Fibroblast of skin of right biceps (primary cell): ENCODE measurements around the gene PRKAB1.
"Not testable (repeated sequence)": the region's sequence is repeated elsewhere in the genome, so short reads cannot be mapped to it uniquely, and the experiment has no call there.

Experiments used
- DNase-seq: peaks from one replicate; pipeline ENCODE4 v3.0.0-alpha.2; 2013

PRKAB1 gene

GRCh38 chr12:119685375-119685774 lies 17.4 kb downstream of the PRKAB1 start:
- DNase-seq: no peak

DNA sequence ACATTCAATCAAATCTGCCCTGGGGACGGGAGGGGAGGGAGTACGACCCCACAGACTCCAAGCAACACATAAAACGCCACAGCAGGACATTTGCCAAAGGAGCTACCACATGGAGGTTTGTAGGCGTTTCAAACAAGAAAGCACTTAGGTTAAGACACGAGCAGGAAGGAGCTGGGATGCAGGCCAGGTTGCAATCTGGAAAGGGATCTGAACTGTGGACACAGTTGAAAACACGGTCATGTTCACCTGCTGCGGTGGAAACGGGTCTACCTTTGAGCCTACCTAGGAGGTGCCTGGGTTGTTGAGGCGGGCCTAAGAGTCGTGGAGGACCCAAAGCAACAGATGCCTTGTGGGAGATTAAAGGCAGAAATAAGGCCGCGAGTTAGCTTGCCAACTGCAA lies 18.4 kb downstream of the PRKAB1 start:
- no peak for DNase-seq

DNA sequence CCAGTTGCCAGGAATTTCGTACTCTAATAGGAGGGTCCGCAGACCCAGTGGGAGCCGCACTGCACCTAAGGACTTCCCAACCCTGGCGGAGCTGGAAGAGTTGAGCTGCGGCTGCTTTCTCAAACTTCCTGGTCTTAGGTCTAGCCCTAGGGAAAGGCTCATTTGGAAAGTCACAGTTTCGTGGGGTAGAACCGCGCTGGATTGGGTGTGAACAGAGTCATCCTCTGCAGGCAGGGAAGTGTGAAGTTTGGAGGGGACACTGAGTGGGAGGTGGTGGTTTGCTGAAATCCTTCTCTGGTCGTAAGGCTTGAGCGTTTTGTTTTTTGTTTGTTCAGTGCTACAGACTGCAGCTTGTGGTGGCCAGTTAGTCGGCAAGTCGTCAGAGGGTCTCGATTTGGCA lies 18.8 kb downstream of the PRKAB1 start:
- no peak for DNase-seq

GRCh38 chr12:119687406-119687805 lies 19.5 kb downstream of the PRKAB1 start:
- no peak for DNase-seq

DNA sequence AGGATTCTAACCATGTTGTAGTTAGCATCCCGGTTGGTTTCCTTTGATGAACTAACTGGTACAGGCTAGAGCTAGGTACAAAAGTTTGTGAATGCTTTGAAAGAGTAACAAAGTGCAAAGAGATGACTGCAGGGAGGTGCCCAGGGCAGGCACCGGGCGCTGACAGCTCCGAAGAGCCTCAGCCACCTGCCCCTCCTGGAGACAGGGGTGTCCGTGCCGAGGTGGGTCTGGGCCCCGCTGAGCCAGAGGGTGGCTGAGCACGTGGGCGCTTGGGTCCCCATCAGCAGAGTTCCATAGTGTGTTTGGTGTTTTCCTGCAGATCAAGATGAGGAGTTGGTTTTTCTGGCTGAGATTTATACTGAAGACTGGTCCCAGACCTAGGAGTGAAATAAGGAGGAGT lies 19.9 kb downstream of the PRKAB1 start:
- DNase-seq: no peak

GRCh38 chr12:119689935-119690500 lies 22.1 kb downstream of the PRKAB1 start:
- DNase-seq: no peak

GRCh38 chr12:119691202-119691810 lies 23.4 kb downstream of the PRKAB1 start:
- DNase-seq: no peak

DNA sequence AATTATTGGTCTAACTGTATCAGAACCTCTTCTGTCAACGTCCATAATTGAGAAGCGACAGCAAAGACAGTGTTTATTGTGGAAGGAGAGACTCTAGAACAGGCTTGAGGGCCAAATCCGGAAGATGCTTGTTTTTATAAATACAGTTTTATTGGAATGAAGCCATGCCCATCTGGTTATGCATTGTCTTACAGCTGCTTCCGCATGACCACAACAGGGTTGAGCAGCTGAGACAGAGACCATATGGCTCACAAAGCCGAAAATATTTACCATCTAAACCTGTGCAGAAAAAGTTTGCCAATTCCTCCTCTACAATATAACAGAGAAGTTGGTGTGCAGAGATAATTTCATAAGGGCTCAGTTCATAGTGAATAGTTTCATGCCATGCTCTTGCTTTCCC lies 24.5 kb downstream of the PRKAB1 start:
- DNase-seq: no peak

DNA sequence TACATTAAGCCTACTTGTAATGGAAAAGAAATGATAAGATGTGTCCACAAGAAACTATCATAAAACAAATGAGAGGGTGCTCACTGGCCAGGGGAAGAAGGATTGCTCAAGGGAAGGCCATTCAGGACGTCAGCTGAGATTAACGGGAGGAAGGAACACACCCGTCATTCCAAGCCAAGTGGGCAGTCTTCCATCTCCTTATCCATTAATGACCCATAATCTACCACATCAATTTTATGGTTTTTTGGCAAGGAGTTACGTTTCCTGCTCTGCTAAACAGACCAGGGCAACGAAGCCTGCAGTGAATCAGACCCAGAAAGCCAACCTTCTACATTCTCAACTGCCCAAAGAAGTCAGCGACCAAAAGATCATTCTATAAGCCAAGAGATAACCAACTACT lies 25.1 kb downstream of the PRKAB1 start:
- peak; percentile 69 for DNase-seq

DNA sequence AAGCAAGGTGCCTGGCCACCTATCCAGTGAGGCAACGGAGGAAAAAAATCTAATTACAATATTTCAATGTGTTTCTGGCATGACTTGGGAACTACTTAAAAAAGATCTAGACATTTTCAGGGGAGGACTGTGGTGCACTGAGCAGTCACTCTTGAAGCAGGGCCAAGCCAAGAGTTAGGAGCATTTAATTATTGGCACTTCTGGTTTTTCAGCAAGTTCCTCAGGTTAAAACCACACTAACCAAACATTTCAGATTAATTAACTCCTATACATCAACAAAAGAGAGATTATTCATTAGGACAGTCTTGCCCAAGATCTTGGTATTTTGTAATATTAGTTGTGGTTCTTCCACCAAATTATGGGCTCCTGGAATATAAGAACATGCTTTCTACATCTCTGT lies 25.6 kb downstream of the PRKAB1 start:
- DNase-seq: no peak

DNA sequence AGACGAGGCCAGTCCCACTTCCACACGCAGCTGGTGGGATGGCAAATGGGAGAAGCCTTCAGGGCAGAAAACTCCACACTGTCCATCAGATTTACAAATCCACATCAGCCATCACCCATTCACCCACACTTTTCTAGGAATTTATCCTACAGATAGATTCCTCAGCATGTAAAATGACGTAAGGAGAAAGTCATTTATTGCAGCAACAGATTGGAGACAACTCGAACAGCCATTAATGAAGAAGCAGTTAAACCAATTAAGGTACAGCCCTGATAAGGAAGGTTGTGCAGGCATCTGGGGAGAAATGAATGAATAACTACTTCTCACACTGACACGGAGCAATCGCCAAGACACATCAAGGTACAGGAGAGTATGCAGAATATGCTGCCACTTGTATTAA lies 26.2 kb downstream of the PRKAB1 start:
- DNase-seq: no peak

DNA sequence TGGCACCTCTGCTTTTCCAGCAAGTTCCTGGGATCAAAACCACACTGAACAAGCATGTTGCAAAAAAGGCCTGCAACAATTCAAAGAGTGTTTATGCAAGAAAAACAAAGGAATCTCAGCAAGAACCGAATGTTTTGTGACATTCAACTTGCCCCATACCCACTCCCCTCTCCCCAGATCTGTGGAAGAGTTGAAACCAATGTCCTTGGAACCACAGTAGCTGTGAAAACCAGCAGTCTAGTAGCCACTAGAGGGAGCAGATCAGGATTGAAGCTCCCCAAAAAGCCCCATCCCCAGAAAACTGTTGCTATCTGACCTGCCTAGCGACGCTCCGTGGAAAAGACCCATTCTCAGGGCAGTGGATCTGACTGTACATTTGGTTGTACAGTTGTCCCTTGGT lies 27.1 kb downstream of the PRKAB1 start:
- DNase-seq: no peak

- no peak for DNase-seq
Observed at GRCh38 chr12:119696943-119697342, 29.0 kb downstream of the PRKAB1 start.

- DNase-seq: no peak
Observed at GRCh38 chr12:119699199-119699760, 31.3 kb downstream of the PRKAB1 start.

- no peak for DNase-seq
Observed at GRCh38 chr12:119700078-119700477, 32.1 kb downstream of the PRKAB1 start.

DNA sequence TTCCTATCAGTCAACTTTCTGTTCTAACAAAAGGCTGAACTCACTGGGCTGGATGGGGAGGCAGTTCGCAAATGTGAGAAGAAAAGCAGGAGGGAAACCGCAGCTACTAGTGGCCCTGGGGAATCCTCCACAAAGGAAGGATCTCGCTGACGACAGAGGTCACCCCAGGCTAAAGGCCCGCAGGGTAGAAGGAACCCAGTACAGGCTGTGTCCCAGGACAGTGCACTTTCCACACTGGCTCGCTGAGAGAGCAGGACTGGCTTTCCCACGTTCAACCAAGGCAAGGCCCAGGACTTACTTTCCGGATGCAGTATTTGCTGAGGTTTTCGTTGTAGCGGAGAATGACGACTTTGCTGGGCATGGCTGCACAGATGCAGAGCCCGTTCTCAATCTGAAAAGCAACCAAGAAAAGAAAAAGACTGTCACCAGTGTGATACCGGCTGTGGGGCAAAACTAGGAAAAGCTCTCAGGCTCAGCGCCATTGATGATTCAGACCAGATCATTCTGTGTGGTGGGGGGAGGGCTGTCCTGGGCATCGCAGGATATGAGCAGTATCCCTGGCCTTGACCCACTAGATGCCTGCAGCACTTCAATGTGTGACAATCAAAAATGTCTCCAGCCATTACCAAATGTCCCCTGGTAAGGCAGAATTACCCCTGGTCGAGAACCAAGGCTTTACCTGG lies 36.3 kb downstream of the PRKAB1 start:
- peak; percentile 36 for DNase-seq

GRCh38 chr12:119705182-119705581 lies 37.2 kb downstream of the PRKAB1 start:
- DNase-seq: no peak

- DNase-seq: not testable (repeated sequence)
Observed at GRCh38 chr12:119706427-119706826, 38.5 kb downstream of the PRKAB1 start.

GRCh38 chr12:119710374-119710964 lies 42.5 kb downstream of the PRKAB1 start:
- no peak for DNase-seq

DNA sequence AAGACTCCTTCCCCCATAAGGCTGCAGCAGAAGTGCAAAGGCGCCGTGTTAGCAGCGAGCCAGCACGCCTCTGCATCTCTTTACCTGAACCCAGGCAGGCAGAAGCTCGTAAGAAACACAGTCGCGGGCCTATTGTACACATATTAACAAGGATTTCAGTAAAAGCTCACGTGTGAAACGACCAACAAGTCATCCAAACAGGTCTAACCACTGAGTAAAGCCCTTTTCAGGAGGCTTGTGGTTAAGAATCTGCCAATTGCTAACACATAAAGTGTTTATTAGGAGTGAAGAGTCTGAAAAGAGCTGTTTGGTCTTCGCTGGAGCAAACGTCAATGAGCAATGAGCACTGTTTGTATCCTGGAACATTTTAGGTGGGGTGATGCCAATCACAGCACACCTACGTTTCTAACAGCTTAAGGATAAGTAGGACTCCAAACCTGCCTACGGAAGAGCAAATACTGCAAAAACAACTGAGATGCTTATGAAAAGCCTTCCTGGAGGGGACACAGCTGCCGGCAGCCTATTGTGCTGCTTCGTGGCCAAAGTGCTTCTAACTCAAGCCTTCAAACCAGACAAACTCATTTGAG lies 43.1 kb downstream of the PRKAB1 start:
- DNase-seq: no peak

DNA sequence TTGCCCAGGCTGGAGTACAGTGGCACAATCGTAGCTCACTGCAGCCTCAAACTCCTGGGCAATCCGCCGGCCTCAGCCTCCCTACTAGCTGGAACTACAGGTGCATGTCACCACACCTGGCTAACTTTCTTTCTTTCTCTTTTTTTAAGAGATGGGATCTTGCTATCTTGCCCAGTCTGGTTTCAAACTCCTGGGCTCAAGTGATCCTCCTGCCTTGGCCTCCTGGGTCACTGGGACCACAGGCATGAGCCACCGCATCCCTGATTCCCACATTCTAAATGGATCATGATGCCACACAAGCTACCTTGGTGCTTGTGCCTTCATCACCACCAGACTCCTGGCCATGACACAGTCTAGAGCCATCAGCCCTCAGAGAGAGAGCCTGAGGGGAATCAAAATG lies 43.8 kb downstream of the PRKAB1 start:
- DNase-seq: no peak

GRCh38 chr12:119712721-119713120 lies 44.8 kb downstream of the PRKAB1 start:
- no peak for DNase-seq

GRCh38 chr12:119713551-119714031 lies 45.7 kb downstream of the PRKAB1 start:
- DNase-seq: no peak
